Thoracic aorta (tissue), 2 donors: ENCODE measurements around the gene EED. TPM values are rescaled to one million over a fixed set of nuclear protein-coding genes. Genes with fewer than 3 reads are reported as not detected.
"Not testable (repeated sequence)": the region's sequence is repeated elsewhere in the genome, so short reads cannot be mapped to it uniquely, and the experiment has no call there.

Experiments
- ATAC-seq: fragments of 150-250 bp; one replicate; pipeline ENCODE4 v1.8.0; 2017; ENCODE audit warnings: low read depth; ENCODE audit not compliant: insufficient number of reproducible peaks, low FRiP score
- DNase-seq: peaks from one replicate; pipeline ENCODE4 v3.0.0-alpha.2; 2020; ENCODE audit warnings: low spot score
- H3K27ac ChIP-seq, 2 donors: fragments of 200-600 bp; sonication (generic); 1 replicate in 1 of 2; 2 replicates in 1 of 2; pipeline ENCODE4 v1.5.1; 2016; ENCODE audit warnings: mild to moderate bottlenecking in 2 of 2, moderate library complexity in 2 of 2
- H3K27me3 ChIP-seq: fragments of 200-600 bp; sonication (generic); replicated peaks from 2 replicates; pipeline ENCODE4 v1.6.0; 2016; ENCODE audit warnings: mild to moderate bottlenecking; ENCODE audit not compliant: insufficient read depth
- H3K36me3 ChIP-seq: fragments of 200-600 bp; sonication (generic); one replicate; pipeline ENCODE4 v1.5.1; 2016
- H3K4me1 ChIP-seq, 2 donors: fragments of 200-600 bp; sonication (generic); 1 replicate in 1 of 2; 2 replicates in 1 of 2; pipeline versions ENCODE4 v1.5.1 to v1.6.0; 2016; ENCODE audit warnings: low read depth in 2 of 2, mild to moderate bottlenecking in 1 of 2; ENCODE audit not compliant: control insufficient read depth in 1 of 2
- H3K4me3 ChIP-seq: fragments of 200-600 bp; sonication (generic); 2 replicates; pipeline ENCODE4 v1.5.1; 2016; ENCODE audit warnings: mild to moderate bottlenecking
- H3K9me3 ChIP-seq: fragments of 200-600 bp; sonication (generic); 2 replicates; pipeline ENCODE4 v1.5.1; 2016
- total RNA-seq, 2 donors: library from RNA; depleted of rRNA; stranded (reverse); fragments of >200 nt; gene quantifications; one replicate each; pipeline versions ENCODE4 v1.1.0 to v1.2.3, GENCODE V29; 2016
- TF ChIP-seq, protein P1 (sequence below): fragments of 200-600 bp; sonication (generic); IDR thresholded peaks from one replicate; pipeline ENCODE4 v1.5.1; 2019; ENCODE audit warnings: antibody characterized with exemption

Gene EED
- total RNA-seq, 2 donors from 2014 or later = 19.0 to 22.4 TPM

DNA sequence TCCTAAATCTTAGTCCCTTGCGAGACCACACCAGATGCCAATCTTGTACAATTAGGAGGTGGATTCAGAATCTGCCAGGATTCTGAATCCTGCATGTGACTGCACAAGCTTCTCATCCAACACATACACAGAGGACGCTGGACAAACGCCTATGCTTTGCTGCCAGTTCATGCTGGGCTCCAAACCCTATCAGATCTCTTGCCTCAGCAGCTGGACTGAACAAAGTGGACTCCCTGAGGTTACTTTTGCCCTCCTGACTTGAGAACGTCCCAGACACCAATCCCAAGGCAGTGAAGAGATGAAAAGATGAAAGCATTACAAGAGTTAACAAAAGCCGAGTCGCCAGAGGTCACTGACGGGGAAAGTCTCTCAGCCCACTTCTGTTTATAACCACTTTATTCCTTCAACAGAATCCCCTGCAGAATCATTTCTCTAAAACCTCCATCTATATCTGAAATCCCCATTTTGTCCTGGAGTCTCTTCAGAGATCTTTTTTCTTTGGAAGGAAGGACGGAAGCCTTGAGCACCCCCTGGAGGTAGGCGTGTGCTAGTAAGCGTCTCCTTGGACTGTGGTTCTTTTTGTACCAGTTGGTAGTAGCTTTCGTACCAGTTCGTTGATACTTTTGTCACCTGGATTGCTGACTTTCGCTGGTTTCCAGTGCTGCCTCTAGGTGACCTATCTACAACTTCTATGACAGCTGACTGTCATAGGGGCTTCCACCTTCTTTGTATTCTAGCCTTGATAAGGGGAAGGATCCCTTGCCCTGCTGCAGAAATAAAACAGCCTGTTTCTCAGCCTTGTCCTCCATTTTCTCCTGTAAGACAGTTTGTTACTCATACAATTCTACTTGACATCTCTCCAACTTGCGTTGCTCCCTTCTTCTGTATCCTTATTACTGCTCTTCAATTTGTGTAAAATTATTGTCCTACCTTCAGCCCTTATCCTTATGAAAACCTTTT lies 26.1 kb upstream of the EED start:
- H3K27me3 ChIP-seq = no peaks in the 10 kb centered on the region
- H3K9me3 ChIP-seq = no peaks in the 10 kb centered on the region
- peak overlapping the region in 1 of 2 donors; percentile 9 for H3K27ac ChIP-seq
- TF ChIP-seq, protein P1, sequence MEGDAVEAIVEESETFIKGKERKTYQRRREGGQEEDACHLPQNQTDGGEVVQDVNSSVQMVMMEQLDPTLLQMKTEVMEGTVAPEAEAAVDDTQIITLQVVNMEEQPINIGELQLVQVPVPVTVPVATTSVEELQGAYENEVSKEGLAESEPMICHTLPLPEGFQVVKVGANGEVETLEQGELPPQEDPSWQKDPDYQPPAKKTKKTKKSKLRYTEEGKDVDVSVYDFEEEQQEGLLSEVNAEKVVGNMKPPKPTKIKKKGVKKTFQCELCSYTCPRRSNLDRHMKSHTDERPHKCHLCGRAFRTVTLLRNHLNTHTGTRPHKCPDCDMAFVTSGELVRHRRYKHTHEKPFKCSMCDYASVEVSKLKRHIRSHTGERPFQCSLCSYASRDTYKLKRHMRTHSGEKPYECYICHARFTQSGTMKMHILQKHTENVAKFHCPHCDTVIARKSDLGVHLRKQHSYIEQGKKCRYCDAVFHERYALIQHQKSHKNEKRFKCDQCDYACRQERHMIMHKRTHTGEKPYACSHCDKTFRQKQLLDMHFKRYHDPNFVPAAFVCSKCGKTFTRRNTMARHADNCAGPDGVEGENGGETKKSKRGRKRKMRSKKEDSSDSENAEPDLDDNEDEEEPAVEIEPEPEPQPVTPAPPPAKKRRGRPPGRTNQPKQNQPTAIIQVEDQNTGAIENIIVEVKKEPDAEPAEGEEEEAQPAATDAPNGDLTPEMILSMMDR = peak; percentile 84
- peak overlapping the region; percentile 70 for H3K4me3 ChIP-seq
- no peak for DNase-seq
- H3K4me1 ChIP-seq = peaks cover 0 to 15% of the 10 kb centered on the region in 2 donors
- peak; percentile 92 for ATAC-seq
- no peaks in the 10 kb centered on the region for H3K36me3 ChIP-seq

DNA sequence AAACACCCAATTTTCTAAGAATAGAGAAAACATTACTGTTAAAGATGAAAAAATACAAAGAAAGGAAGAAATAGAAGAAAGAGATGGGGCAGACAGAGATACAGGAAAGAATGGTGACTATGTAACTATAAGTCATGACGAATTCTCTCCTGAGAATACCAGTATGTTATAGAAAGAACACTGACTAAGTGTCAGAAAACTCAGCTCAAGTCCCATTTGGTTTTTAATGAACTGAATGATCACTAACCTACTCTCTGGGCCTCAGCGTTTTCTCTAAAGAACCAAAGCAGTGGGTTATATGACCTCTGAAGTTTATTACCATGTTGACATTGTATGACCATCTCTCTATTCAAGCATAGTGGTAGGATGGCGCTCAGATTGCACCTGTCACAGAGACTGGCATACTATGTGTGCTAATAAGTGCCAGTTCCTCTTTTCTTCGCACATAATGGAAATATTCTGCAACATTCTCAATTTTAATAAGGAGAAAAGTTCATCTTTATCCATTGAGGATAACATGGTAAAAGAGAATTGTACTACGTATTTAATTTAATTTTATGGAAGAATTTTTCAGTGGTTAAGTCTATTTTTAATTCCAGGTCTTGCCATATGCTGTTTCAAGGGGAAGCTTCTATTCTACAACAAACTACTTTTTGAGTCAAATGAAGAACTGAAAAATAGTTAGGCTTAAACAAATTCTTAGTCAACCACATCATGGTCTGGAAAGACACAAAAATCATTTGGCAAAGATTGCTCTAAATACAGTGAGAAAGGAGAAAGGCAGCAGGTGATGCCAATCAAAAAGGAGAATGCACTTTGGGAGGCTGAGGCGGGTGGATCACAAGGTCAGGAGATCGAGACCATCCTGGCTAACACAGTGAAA lies 25.0 kb upstream of the EED start:
- Histone ChIP-seq H3K27ac (no peak overlapping the region), H3K4me1 (peaks cover 0 to 15% of the 10 kb centered on the region in 2 donors), H3K36me3 (no peaks in the 10 kb centered on the region), H3K9me3 (no peaks in the 10 kb centered on the region), H3K4me3 (no peak overlapping the region), H3K27me3 (no peaks in the 10 kb centered on the region)
- TF ChIP-seq, protein P1 = no peak
- no peak for DNase-seq
- ATAC-seq = no peak

DNA sequence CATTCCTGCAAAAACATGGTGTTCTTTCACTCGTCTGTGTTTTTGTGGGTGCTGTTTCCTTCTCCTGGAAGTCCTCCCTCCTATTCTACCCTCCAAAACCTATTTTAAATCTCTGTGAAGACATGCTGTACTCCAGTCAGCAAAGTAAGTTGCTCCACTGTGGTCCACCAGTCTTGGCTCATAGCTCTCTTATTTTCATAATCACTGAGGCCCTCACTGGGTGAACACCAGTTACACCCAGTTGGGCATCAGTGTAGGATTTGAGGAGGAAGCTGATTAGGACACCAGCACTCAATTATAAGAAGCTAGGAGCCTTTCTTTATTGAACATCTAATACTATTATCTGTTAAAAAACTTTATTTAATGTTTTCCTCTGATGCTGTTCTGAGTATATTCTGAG lies 23.9 kb upstream of the EED start:
- DNase-seq = no peak
- Histone ChIP-seq H3K27me3 (no peaks in the 10 kb centered on the region), H3K9me3 (no peaks in the 10 kb centered on the region), H3K4me1 (peaks cover 0 to 15% of the 10 kb centered on the region in 2 donors), H3K36me3 (no peaks in the 10 kb centered on the region), H3K4me3 (no peak overlapping the region), H3K27ac (no peak overlapping the region)
- ATAC-seq = no peak
- TF ChIP-seq, protein P1 = no peak

DNA sequence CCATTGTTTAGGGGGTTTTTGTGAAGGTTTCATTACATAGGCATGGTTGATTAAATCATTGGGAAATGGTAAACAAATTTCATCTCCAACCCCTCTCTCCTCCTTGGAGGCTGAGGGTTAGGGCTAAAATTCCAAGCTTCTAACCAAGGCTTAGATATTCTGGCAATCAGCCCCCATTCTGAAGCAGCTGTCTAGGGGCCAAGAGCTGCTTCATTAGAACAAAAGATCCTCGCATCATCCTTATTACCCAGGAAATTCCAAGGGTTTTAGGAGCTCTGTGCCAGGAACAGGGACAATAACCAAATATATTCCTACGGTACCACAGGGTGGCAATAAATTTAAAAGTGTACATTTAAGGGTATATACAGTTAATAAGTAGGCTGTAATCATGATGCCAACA lies 22.5 kb upstream of the EED start:
- no peak overlapping the region for H3K27ac ChIP-seq
- DNase-seq = no peak
- TF ChIP-seq, protein P1 = no peak
- no peak overlapping the region for H3K4me3 ChIP-seq
- H3K27me3 ChIP-seq = no peaks in the 10 kb centered on the region
- ATAC-seq = no peak
- H3K9me3 ChIP-seq = no peaks in the 10 kb centered on the region
- peaks cover 0 to 15% of the 10 kb centered on the region in 2 donors for H3K4me1 ChIP-seq
- H3K36me3 ChIP-seq = no peaks in the 10 kb centered on the region

DNA sequence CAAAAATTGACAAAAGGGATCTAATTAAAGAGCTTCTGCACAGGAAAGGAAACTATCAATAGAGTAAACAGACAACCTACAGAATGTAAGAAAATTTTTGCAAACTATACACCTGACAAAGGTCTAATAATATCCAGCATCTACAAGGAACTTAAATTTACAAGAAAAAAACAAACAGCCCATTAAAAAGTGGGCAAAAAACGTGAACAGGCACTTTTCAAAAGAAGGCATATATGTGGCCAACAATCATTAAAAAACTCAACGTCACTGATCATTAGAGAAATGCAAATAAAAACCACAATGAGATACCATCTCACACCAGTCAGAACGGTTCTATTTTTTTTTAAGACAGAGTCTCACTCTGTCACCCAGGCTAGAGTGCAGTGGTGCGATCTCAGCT lies 20.0 kb upstream of the EED start:
- ATAC-seq, H3K4me3 ChIP-seq, H3K4me1 ChIP-seq, H3K36me3 ChIP-seq, DNase-seq, H3K9me3 ChIP-seq, H3K27ac ChIP-seq, H3K27me3 ChIP-seq: not testable (repeated sequence)

DNA sequence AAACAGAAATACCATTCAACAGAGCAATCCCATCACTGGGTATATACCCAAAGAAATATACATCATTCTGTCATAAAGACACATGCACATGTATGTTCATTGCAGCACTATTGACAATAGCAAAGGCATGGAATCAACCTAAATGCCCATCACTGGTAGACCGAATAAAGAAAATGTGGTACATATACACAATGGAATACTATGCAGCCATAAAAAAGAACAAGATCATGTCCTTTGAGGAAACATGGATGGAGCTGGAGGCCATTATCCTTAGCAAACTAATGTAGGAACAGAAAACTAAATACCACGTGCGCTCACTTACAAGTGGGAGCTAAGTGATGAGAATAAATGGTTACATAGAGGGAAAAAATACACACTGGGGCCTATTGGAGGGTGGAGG lies 19.2 kb upstream of the EED start:
- not testable (repeated sequence) for H3K36me3 ChIP-seq, H3K27me3 ChIP-seq, ATAC-seq, H3K9me3 ChIP-seq, DNase-seq, H3K4me1 ChIP-seq, H3K4me3 ChIP-seq, H3K27ac ChIP-seq
